ENCODE results near the gene UBE4B. TPM values are rescaled to one million over a fixed set of nuclear protein-coding genes. Genes with fewer than 3 reads are reported as not detected.

Gene UBE4B
- total and polyA plus RNA-seq, 4 donors, result 9.9 to 51.0 (median 28.2) TPM

GRCh38 chr1:9989773-9990172, 43.0 kb upstream of the UBE4B start:
- no peak for ATAC-seq (ENCODE audit: insufficient read depth, low FRiP score)
- 92 to 94% methylated on average over 5 of the region's 5 CpGs for WGBS, 2 donors

DNA sequence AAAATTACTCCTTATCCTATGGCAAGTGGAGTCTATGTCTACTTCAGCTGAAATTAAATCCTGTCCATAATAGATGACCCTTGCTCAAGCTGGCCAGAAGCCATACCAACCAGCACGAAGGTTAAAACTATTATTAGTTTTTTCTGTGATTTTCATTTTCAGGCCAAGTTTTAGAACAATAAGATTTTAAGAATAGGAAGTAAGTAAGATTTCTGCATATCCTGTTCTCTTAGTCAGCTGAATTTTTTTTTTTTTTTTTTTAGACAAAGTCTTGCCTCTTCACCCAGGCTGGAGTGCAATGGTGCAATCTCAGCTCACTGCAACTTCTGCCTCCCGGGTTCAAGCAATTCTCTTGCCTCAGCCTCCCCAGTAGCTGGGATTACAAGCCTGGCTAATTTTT, 41.8 kb upstream of the UBE4B start:
- H3K36me3 ChIP-seq (ENCODE audit: control insufficient read depth in 4 of 4, insufficient read depth in 4 of 4, low read length in 4 of 4), result no peaks in the 10 kb centered on the region
- no peak for TF ChIP-seq CTCF (IDR thresholded peaks at IDR 0.05; ENCODE audit: control extremely low read depth, extremely low read depth)
- no peak overlapping the region for H3K9ac ChIP-seq (ENCODE audit: insufficient read depth in 1 of 2, low read length in 2 of 2)
- ATAC-seq (ENCODE audit: insufficient read depth, low FRiP score) (no peak), DNase-seq (no peak)
- no peaks in the 10 kb centered on the region for H3K9me3 ChIP-seq (ENCODE audit: control insufficient read depth in 4 of 4, insufficient read depth in 3 of 4, low read length in 3 of 4)
- peaks cover 0 to 2% (median 0%) of the 10 kb centered on the region in 5 donors for H3K4me1 ChIP-seq (ENCODE audit: control insufficient read depth in 5 of 5, insufficient read depth in 5 of 5, low read length in 5 of 5)
- 11 to 38% methylated on average over 2 of the region's 2 CpGs for WGBS, 2 donors
- peaks cover 0 to 7% (median 0%) of the 10 kb centered on the region in 3 donors for H3K27me3 ChIP-seq (ENCODE audit: control insufficient read depth in 3 of 3, insufficient read depth in 3 of 3, low read length in 2 of 3)
- H3K4me3 ChIP-seq, result no peak overlapping the region
- peak overlapping the region in 1 of 2 donors; percentile 14 for H3K27ac ChIP-seq (ENCODE audit: low read depth in 1 of 2, low read length in 1 of 2)

More at GRCh38 chr1:9989773-9990172, 43.0 kb upstream of the UBE4B start:
- Histone ChIP-seq H3K4me3 (no peak overlapping the region), H3K36me3 (ENCODE audit: control insufficient read depth in 4 of 4, insufficient read depth in 4 of 4, low read length in 4 of 4) (no peaks in the 10 kb centered on the region), H3K9ac (ENCODE audit: insufficient read depth in 1 of 2, low read length in 2 of 2) (no peak overlapping the region), H3K27ac (ENCODE audit: low read depth in 1 of 2, low read length in 1 of 2) (peak overlapping the region in 1 of 2 donors; percentile 37), H3K4me1 (ENCODE audit: control insufficient read depth in 5 of 5, insufficient read depth in 5 of 5, low read length in 5 of 5) (peaks cover 0 to 2% (median 0%) of the 10 kb centered on the region in 5 donors), H3K27me3 (ENCODE audit: control insufficient read depth in 3 of 3, insufficient read depth in 3 of 3, low read length in 2 of 3) (peaks cover 0 to 3% (median 0%) of the 10 kb centered on the region in 3 donors), H3K9me3 (ENCODE audit: control insufficient read depth in 4 of 4, insufficient read depth in 3 of 4, low read length in 3 of 4) (no peaks in the 10 kb centered on the region)
- no peak for DNase-seq
- TF ChIP-seq CTCF (IDR thresholded peaks at IDR 0.05; ENCODE audit: control extremely low read depth, extremely low read depth), result no peak

DNA sequence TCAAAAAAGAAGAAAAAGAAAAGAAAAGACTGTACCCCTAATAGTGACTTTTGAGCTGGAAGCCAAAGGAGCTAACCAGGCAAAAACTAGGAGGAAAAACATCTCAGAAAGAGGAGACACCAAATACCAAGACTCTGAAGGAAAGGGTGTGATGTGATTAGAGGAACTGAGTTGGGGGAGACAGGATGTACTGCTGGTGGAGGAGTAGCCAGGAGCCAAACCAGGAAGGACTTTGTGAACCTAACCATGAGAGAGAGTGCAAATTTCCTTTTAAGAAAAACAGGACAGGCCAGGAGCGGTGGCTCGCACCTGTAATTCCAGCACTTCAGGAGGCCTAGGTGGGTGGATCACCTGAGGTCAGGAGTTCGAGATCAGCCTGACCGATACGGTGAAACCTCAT, 39.8 kb upstream of the UBE4B start:
- H3K36me3 ChIP-seq (ENCODE audit: control insufficient read depth in 4 of 4, insufficient read depth in 4 of 4, low read length in 4 of 4), result no peaks in the 10 kb centered on the region
- ATAC-seq (ENCODE audit: insufficient read depth, low FRiP score) (no peak), DNase-seq (no peak)
- H3K4me3 ChIP-seq, result no peak overlapping the region
- H3K27ac ChIP-seq (ENCODE audit: low read depth in 1 of 2, low read length in 1 of 2), result peak overlapping the region in 1 of 2 donors; percentile 47
- 75 to 77% methylated on average over 5 of the region's 5 CpGs for WGBS, 2 donors
- TF ChIP-seq CTCF (IDR thresholded peaks at IDR 0.05; ENCODE audit: control extremely low read depth, extremely low read depth), result no peak
- H3K27me3 ChIP-seq (ENCODE audit: control insufficient read depth in 3 of 3, insufficient read depth in 3 of 3, low read length in 2 of 3), result peaks cover 0 to 14% (median 10%) of the 10 kb centered on the region in 3 donors
- no peaks in the 10 kb centered on the region for H3K9me3 ChIP-seq (ENCODE audit: control insufficient read depth in 4 of 4, insufficient read depth in 3 of 4, low read length in 3 of 4)
- peaks cover 0 to 7% (median 0%) of the 10 kb centered on the region in 5 donors for H3K4me1 ChIP-seq (ENCODE audit: control insufficient read depth in 5 of 5, insufficient read depth in 5 of 5, low read length in 5 of 5)
- H3K9ac ChIP-seq (ENCODE audit: insufficient read depth in 1 of 2, low read length in 2 of 2), result no peak overlapping the region

DNA sequence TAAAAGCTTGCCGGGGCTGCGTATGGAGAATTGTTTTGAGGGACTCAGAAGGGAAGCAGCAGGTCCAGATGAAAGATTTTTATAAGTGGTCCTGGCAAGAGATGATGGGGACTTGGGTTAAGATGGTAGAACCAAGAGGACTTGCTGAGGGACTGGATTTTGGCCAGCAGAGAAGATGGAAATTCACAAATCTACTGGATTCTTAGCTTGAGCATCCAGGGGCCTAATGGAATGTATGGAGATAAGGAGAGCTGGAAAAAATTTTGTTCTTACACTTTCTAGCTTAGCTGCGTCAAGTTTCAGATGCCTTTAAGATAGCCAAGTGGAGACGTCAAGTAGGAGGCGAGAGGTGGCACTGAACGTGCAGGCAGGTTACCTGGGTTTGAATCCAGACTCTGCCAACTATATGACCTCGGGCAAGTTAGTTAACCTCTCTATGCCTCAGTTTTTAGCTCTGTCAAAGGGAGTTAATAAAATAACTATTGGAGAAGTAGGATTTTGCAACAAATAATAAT, 39.1 kb upstream of the UBE4B start:
- WGBS, 2 donors, result 69 to 85% methylated on average over 7 of the region's 7 CpGs
- peaks cover 0 to 10% (median 0%) of the 10 kb centered on the region in 5 donors for H3K4me1 ChIP-seq (ENCODE audit: control insufficient read depth in 5 of 5, insufficient read depth in 5 of 5, low read length in 5 of 5)
- H3K27ac ChIP-seq (ENCODE audit: low read depth in 1 of 2, low read length in 1 of 2), result peak overlapping the region in 1 of 2 donors; percentile 47
- no peak overlapping the region for H3K9ac ChIP-seq (ENCODE audit: insufficient read depth in 1 of 2, low read length in 2 of 2)
- DNase-seq (no peak), ATAC-seq (ENCODE audit: insufficient read depth, low FRiP score) (no peak)
- no peak overlapping the region for H3K4me3 ChIP-seq
- no peaks in the 10 kb centered on the region for H3K9me3 ChIP-seq (ENCODE audit: control insufficient read depth in 4 of 4, insufficient read depth in 3 of 4, low read length in 3 of 4)
- no peaks in the 10 kb centered on the region for H3K36me3 ChIP-seq (ENCODE audit: control insufficient read depth in 4 of 4, insufficient read depth in 4 of 4, low read length in 4 of 4)
- no peak for TF ChIP-seq CTCF (IDR thresholded peaks at IDR 0.05; ENCODE audit: control extremely low read depth, extremely low read depth)
- peaks cover 0 to 20% (median 17%) of the 10 kb centered on the region in 3 donors for H3K27me3 ChIP-seq (ENCODE audit: control insufficient read depth in 3 of 3, insufficient read depth in 3 of 3, low read length in 2 of 3)

All from lung (tissue), 12 donors.